MM.1S (cell line): ENCODE measurements around the gene DRC7.

Source experiments
- DNase-seq: peaks from one replicate; pipeline ENCODE4 v3.0.0-alpha.2; 2015
- H2AFZ ChIP-seq: fragments of 300-600 bp; sonication (generic); 2 replicates; pipeline ENCODE4 v1.6.0; 2016; ENCODE audit warnings: antibody characterized with exemption, low read length
- H3F3A ChIP-seq: fragments of 300-600 bp; sonication (generic); 2 replicates; pipeline ENCODE4 v1.6.1; 2016; ENCODE audit warnings: mild to moderate bottlenecking, antibody characterized with exemption, low read length, moderate library complexity, mixed read lengths; ENCODE audit not compliant: insufficient read depth
- H3K27ac ChIP-seq: fragments of 300-600 bp; sonication (generic); 2 replicates; pipeline ENCODE4 v1.5.1; 2016; ENCODE audit warnings: mild to moderate bottlenecking, low read length
- H3K27me3 ChIP-seq: fragments of 300-600 bp; sonication (generic); replicated peaks from 2 replicates; pipeline ENCODE4 v1.6.0; 2016; ENCODE audit warnings: low read length; ENCODE audit not compliant: insufficient read depth
- H3K36me3 ChIP-seq: fragments of 300-600 bp; sonication (generic); replicated peaks from 2 replicates; pipeline ENCODE4 v1.6.1; 2016; ENCODE audit warnings: mild to moderate bottlenecking, low read length, mixed read lengths; ENCODE audit not compliant: insufficient read depth
- H3K4me1 ChIP-seq: fragments of 300-600 bp; sonication (generic); 2 replicates; pipeline ENCODE4 v1.6.1; 2016; ENCODE audit warnings: low read length, mixed read lengths
- H3K4me2 ChIP-seq: fragments of 300-600 bp; sonication (generic); 2 replicates; pipeline ENCODE4 v1.6.0; 2016; ENCODE audit warnings: low read depth, low read length
- H3K4me3 ChIP-seq: fragments of 300-600 bp; sonication (generic); 2 replicates; pipeline ENCODE4 v1.5.1; 2016; ENCODE audit warnings: low read length, mixed read lengths
- H3K79me2 ChIP-seq: fragments of 300-600 bp; sonication (generic); 2 replicates; pipeline ENCODE4 v1.6.1; 2016; ENCODE audit warnings: mixed run types, low read length, mixed read lengths
- H3K9ac ChIP-seq: fragments of 300-600 bp; sonication (generic); 2 replicates; pipeline ENCODE4 v1.6.1; 2016; ENCODE audit warnings: low read length, mixed read lengths
- H3K9me2 ChIP-seq: fragments of 300-600 bp; sonication (generic); replicated peaks from 2 replicates; pipeline ENCODE4 v1.6.1; 2016; ENCODE audit warnings: mild to moderate bottlenecking, low read length, mixed read lengths; ENCODE audit not compliant: insufficient read depth
- H3K9me3 ChIP-seq: fragments of 300-600 bp; sonication (generic); replicated peaks from 2 replicates; pipeline ENCODE4 v1.6.1; 2016; ENCODE audit warnings: mild to moderate bottlenecking, low read length, mixed read lengths; ENCODE audit not compliant: insufficient read depth
- H4K20me1 ChIP-seq: fragments of 300-600 bp; sonication (generic); 2 replicates; pipeline ENCODE4 v1.6.1; 2016; ENCODE audit warnings: mild to moderate bottlenecking, low read length, moderate library complexity, mixed read lengths; ENCODE audit not compliant: insufficient read depth
- EZH2 ChIP-seq: fragments of 300-600 bp; sonication (generic); optimal IDR thresholded peaks from 2 replicates; pipeline ENCODE3; 2017; ENCODE audit warnings: low read depth, mild to moderate bottlenecking, antibody characterized with exemption, low read length, mixed read lengths
- EZH2phosphoT487 ChIP-seq: fragments of 300-600 bp; sonication (generic); IDR thresholded peaks from 2 replicates; pipeline ENCODE4 v1.6.1; 2018; ENCODE audit warnings: antibody characterized with exemption, low read length
- TF ChIP-seq, protein P1 (sequence below): fragments of 300-600 bp; sonication (generic); IDR thresholded peaks from 2 replicates; pipeline ENCODE4 v1.5.1; 2016; ENCODE audit warnings: antibody characterized with exemption, low read length, mixed read lengths

The DRC7 gene

DNA sequence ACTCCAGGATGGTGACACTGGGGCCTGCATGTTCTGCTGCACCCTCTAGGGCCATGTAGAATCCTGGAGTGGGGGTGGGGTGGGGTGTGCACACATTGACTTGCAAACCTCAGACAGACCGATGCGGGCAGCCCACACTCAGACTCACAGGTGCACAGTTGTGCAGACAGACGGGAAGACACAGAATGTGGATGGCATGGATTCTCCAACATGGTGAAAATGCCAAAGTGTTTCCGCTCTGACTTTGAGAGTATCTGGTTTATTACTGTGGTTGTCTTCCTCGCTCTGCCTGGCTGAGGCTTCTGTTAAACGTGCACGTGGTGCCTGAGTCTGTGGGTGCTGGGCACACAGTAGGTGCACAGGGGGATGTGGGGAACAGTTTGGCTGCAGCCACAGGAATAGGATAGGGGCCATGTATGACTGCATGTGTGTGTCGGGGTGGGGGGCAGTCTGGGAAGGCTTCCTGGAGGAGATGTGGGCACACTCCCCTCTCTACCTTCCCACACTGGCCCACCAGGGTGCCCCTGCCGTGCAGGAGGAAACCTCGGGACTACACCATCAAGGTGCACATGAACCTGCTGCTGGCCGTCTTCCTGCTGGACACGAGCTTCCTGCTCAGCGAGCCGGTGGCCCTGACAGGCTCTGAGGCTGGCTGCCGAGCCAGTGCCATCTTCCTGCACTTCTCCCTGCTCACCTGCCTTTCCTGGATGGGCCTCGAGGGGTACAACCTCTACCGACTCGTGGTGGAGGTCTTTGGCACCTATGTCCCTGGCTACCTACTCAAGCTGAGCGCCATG is 35.5 kb upstream of the DRC7 start:
- H3K9me3 ChIP-seq: no peaks in the 10 kb centered on the region
- no peaks in the 10 kb centered on the region for H3K27me3 ChIP-seq
- H3K36me3 ChIP-seq: no peaks in the 10 kb centered on the region
- no peaks in the 10 kb centered on the region for H3K9me2 ChIP-seq
- no peaks in the 10 kb centered on the region for H3K79me2 ChIP-seq
- H3K4me2 ChIP-seq: no peak overlapping the region
- no peak for DNase-seq
- no peaks in the 10 kb centered on the region for H4K20me1 ChIP-seq
- H3K4me1 ChIP-seq: no peaks in the 10 kb centered on the region
- H3K4me3 ChIP-seq: no peak overlapping the region
- H3K9ac ChIP-seq: no peak overlapping the region
- H2AFZ ChIP-seq: no peak overlapping the region
- no peak for TF ChIP-seq EZH2phosphoT487
- TF ChIP-seq EZH2: no peak
- TF ChIP-seq, protein P1, sequence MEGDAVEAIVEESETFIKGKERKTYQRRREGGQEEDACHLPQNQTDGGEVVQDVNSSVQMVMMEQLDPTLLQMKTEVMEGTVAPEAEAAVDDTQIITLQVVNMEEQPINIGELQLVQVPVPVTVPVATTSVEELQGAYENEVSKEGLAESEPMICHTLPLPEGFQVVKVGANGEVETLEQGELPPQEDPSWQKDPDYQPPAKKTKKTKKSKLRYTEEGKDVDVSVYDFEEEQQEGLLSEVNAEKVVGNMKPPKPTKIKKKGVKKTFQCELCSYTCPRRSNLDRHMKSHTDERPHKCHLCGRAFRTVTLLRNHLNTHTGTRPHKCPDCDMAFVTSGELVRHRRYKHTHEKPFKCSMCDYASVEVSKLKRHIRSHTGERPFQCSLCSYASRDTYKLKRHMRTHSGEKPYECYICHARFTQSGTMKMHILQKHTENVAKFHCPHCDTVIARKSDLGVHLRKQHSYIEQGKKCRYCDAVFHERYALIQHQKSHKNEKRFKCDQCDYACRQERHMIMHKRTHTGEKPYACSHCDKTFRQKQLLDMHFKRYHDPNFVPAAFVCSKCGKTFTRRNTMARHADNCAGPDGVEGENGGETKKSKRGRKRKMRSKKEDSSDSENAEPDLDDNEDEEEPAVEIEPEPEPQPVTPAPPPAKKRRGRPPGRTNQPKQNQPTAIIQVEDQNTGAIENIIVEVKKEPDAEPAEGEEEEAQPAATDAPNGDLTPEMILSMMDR: no peak
- H3K27ac ChIP-seq: no peak overlapping the region
- H3F3A ChIP-seq: no peaks in the 10 kb centered on the region

DNA sequence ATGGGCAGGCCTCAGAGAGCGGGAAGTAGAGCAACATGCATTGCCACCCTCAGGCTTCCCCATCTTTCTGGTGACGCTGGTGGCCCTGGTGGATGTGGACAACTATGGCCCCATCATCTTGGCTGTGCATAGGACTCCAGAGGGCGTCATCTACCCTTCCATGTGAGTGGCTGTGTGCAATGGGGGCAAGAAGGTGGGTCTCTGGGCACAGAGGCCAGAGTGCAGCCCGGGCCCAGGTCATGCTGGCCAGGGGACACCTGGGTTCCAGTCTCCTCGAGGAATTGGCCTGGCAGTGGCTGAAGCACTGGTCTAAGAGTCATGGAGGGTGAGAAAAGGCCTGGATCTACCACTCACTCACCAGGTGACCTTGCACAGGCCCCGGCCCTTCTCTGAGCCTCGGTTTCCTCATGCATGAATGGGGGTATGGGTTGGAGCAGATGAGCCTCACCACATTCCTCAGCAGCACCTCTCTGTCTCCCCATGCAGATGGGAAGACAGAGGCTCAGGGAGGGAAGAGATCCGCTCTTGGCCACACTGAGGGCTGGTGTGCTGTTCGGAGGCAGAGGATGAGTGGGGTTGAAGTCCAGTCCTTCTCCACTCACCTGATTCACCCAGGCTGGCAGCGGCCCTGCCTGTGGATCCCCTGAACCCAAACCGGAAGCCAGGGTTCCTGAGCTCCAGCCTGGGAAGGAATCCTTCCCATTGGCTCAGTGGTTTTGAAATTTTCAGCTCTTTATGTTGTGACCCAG is 33.7 kb upstream of the DRC7 start:
- Histone ChIP-seq H3F3A (no peaks in the 10 kb centered on the region), H3K4me1 (no peaks in the 10 kb centered on the region), H3K79me2 (no peaks in the 10 kb centered on the region), H3K36me3 (no peaks in the 10 kb centered on the region), H3K4me3 (no peak overlapping the region), H3K9me2 (no peaks in the 10 kb centered on the region), H3K4me2 (no peak overlapping the region), H3K27me3 (no peaks in the 10 kb centered on the region), H3K9ac (no peak overlapping the region), H4K20me1 (no peaks in the 10 kb centered on the region), H2AFZ (no peak overlapping the region), H3K27ac (no peak overlapping the region), H3K9me3 (no peaks in the 10 kb centered on the region)
- no peak for DNase-seq
- TF ChIP-seq, protein P1: no peak
- TF ChIP-seq EZH2: no peak

DNA sequence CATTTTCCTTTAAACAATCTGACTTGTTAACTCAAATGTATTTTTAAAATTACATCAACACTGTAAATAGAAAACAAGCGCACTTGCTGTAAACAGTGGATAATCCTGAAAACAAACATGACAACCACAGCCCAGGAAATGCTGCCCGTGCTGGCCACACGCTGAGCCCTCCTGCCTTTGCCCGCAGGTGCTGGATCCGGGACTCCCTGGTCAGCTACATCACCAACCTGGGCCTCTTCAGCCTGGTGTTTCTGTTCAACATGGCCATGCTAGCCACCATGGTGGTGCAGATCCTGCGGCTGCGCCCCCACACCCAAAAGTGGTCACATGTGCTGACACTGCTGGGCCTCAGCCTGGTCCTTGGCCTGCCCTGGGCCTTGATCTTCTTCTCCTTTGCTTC is 33.1 kb upstream of the DRC7 start:
- Histone ChIP-seq H4K20me1 (no peaks in the 10 kb centered on the region), H3K9me3 (no peaks in the 10 kb centered on the region), H3K4me3 (no peak overlapping the region), H3F3A (no peaks in the 10 kb centered on the region), H3K79me2 (no peaks in the 10 kb centered on the region), H3K9me2 (no peaks in the 10 kb centered on the region), H3K9ac (no peak overlapping the region), H3K4me2 (no peak overlapping the region), H3K36me3 (no peaks in the 10 kb centered on the region), H3K4me1 (no peaks in the 10 kb centered on the region), H3K27ac (no peak overlapping the region), H2AFZ (no peak overlapping the region), H3K27me3 (no peaks in the 10 kb centered on the region)
- DNase-seq: no peak
- TF ChIP-seq, protein P1: no peak
- TF ChIP-seq EZH2 (no peak), EZH2phosphoT487 (no peak)
